Measurements from ENCODE around the gene CKLF.
"Not testable (repeated sequence)": the region's sequence is repeated elsewhere in the genome, so short reads cannot be mapped to it uniquely, and the experiment has no call there.

Gene CKLF

DNA sequence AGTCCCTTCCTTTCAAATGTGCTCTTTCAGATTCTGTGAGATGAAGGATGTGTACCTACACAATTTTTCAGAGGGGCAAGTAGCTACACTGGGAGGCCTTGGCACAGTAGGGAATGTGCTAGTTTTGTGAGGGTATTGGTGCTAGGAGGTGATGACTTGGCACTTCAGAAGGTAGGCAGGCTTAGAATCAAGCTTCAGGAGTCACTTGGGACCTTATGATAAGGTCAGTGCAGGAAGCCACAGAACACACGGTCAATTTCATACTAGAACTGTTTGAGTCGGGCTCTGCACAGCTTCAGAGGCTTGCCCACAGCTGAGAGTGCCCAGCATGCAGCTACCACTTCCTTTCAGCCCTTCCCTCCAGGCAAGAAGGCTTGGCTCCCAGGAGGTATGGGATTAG lies 20.0 kb downstream of the CKLF start:
- DNase-seq = no peak

- DNase-seq = no peak
Observed at GRCh38 chr16:66574081-66574480, 21.7 kb downstream of the CKLF start.

GRCh38 chr16:66574531-66574930 lies 22.2 kb downstream of the CKLF start:
- DNase-seq = no peak

DNA sequence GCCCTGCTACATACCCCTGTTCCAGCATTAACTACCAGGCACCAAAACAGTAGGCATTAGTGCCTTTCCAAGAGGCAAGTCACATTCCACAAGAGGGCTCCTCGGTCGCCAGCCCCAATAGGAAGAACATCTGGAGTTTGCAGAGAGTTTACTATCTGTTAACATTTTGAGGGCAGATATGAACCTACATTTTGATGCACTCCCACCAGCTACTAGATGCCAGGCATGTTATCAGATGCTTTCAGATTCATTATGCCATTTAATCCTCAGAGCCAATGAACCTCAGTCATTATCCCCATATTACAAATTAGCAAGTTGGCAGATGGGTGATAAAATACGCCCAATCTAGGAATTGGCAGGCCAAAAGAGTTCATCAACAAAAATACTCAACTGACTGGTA lies 22.7 kb downstream of the CKLF start:
- DNase-seq = no peak

- DNase-seq = no peak
Observed at GRCh38 chr16:66576296-66576695, 23.9 kb downstream of the CKLF start.

DNA sequence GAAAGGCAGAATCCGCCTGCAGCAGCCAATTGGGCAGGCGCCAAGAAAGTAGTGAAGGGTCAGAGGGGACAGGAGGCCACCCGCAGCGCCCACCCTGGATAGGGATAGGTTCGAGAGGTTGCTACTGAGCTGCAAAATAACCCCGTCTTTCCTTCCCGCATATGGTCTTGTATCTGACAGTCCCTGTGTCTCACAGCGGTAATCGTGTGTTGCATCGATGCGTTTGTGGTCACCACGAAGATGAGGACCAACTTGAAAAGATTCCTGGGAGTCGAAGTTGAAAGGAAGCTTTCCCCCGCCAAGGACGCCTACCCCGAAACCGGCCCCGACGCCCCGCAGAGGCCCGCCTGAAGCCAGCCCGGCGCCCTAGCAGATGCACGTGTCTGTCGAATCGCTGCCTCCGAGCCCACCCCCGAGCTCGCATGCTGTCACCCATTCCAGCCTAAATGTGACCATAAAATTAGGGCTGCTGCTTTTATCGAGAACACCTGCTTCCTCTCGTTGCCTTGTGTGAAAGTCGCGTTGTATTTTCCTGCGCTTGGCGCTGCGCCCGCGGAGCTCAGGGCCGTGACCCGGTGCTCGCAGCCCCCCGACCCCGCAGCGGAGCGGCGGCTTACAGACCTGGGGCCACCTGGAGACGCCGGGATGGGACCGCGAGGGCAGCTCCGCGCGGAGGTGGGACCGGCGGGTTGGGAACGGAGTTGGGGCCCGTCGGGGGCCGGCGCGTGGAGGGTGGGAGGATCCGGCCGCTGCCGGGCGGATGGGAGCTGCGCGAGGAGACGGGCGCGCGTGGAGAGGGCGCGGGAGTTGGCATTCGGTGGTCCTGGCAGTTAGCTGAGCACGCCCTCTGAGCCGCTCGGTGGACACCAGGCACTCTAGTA lies 26.5 kb downstream of the CKLF start, which contains the start of gene CMTM2:
Gene CMTM2, plus strand, starts transcription at position 813 of the 881 bp plus-strand sequence. CDS start 145 bp downstream, outside the sequence.
- no peak for DNase-seq

DNA sequence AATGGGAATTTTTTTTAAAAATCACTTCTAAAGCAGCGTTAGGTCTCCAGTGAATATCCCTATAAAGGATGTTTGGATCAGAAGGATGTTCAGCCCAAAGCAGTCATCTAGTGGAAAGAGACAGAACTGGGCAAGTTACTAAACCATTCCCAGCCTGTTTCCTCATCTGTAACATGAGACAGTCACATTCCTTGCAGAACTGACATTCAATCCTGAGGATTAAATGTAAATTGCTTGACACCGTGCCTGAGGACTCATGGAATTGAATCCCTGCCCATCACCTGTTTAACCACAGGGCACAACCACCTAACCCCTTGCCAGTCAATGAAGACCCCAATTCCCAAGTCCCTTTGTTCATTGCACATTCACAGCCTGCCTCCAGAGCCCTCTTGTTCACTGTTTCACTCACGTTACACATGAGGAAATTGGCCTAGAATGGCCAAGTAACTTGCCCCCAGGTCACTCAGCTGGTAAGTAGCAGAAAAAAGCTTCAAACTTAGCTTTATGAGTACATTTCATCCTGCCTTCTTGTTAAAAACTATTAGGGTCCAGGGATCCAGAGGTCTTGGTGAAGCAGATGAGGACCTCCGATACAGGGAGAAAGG lies 28.3 kb downstream of the CKLF start:
- DNase-seq = no peak

- DNase-seq = no peak
Observed at GRCh38 chr16:66581246-66581952, 29.0 kb downstream of the CKLF start.

- DNase-seq = no peak
Observed at GRCh38 chr16:66585481-66586239, 33.3 kb downstream of the CKLF start.

DNA sequence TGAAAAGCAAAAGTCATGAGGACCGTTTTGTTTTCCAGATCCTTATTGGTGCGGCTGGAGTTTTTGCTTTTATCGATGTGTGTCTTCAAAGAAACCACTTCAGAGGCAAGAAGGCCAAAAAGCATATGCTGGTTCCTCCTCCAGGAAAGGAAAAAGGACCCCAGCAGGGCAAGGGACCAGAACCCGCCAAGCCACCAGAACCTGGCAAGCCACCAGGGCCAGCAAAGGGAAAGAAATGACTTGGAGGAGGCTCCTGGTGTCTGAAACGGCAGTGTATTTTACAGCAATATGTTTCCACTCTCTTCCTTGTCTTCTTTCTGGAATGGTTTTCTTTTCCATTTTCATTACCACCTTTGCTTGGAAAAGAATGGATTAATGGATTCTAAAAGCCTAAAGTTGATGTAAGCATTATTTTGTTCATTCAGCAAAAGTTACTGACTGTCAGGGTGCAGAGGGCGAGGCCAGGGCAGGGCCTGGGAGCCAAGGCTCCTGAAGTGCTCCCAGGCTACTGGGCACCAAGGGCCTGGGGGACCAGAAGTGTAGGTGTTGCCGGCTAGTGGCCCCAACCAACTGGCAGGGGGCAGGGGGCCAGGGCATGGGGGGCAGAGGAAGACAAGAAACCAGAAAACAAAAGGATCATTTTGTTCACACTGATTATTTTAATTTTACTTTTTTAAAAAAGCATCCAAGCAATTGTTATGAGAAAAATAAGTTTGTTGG lies 35.7 kb downstream of the CKLF start:
- DNase-seq = no peak

DNA sequence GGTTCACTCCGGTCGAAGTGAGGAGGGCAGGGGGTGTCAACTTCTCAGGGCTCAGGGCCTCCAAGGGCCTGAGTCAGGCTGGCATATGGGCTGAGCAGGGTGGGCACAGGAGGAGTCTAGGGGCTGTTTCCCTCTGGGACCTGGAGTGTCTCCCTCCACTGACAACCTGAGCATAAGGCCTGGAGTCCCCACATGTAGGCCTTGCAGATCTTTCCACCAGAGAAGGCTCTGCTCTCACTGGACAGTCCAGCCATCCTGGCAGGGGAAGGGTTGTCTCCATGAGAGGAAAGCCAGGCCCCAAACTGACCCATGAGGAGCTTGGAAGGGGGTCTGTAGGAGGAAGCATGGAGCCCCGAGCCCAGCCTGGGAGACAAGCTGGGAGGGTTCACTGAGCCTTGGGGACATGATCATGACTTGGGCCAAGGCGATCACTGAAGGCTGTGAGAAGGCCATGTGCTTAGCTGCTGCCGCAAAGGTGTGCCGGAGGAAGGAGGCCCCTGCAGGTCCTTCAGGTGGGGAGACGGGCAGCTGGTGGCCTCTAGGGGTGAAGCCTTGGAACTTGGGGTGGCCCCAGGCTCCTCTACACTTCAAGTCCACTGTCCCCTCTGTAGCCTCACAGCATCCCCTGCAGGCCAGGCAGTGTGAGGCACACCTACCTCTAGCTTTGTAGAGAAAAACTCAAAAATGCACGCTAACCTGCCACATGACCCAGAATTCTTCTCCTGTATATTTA lies 36.8 kb downstream of the CKLF start:
- DNase-seq = peak; percentile 77

DNA sequence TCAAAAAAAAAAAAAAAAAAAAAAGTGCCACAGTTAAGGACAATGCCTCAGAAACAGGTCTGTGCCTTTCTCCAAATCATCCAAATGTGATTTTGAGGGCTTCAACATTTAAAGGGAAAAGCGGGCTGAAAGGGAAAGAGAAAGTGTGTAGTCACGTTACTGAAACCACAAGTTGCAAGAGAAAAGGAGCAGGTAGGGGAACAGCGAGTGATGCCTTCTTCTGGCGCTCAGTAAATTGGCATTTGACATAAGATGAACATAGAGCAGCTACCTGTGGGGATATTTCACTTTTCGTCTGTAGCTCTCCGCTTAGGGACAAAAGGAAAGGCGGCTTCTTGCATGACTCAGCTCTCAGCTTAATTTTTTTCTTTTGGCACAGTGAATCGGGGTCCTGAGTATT lies 37.9 kb downstream of the CKLF start:
- DNase-seq = no peak

DNA sequence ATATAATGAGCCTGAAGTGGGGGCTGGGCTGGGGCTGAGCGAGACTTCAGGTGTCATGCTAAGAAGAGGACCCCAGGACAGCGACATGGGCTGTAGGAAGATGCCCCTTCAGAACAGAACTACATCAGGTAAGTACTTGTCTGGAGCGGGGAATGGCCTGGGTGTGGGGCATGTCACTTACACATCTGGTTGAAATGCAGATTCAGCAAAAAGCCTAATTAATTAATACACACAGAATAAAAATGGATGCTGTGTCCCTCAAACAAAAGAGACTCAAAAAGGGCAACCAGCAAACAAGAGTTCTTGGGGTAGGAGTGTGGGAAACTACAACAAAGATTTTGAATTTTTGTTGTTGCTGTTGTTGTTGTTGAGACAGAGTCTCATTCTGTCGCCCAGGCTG lies 38.6 kb downstream of the CKLF start:
- DNase-seq = no peak

DNA sequence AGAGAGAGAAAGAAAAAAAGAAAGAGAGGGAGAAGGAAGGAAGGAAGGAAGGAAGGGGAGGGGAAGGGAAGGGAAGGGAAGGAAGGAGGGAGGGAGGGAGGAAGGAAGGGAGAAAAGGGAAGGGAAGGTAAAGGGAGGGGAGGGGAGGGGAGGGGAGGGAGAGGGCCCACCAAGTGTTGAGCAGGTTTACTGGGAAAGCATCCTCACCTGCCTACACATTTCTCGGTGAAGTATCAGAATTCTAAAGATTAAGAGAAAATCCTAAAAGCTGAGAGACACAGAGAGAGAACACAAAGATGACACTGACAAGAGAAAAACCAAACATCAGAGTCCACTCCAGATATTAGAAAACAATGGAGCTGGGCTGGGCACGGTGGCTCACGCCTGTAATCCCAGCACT lies 39.9 kb downstream of the CKLF start:
- no peak for DNase-seq

GRCh38 chr16:66592814-66593213 lies 40.4 kb downstream of the CKLF start:
- no peak for DNase-seq

- DNase-seq = no peak
Observed at GRCh38 chr16:66594739-66595138, 42.4 kb downstream of the CKLF start.

DNA sequence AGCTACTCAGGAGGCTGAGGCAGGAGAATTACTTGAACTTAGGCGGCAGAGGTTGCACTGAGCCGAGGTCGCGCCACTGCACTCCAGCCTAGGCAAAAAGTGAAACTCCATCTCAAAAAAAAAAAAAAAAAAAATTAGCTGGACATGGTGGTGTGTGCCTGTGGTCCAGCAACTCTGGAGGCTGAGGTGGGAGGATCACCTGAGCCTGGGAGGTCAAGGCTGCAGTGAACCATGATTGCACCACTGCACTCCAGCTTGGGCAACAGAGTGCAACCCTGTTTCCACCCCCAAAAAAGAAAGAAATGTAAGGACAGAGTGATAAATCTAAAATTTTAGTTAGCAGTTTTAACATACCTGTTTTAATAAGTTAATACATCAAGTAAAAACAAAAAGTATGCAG lies 44.2 kb downstream of the CKLF start:
- DNase-seq = not testable (repeated sequence)

DNA sequence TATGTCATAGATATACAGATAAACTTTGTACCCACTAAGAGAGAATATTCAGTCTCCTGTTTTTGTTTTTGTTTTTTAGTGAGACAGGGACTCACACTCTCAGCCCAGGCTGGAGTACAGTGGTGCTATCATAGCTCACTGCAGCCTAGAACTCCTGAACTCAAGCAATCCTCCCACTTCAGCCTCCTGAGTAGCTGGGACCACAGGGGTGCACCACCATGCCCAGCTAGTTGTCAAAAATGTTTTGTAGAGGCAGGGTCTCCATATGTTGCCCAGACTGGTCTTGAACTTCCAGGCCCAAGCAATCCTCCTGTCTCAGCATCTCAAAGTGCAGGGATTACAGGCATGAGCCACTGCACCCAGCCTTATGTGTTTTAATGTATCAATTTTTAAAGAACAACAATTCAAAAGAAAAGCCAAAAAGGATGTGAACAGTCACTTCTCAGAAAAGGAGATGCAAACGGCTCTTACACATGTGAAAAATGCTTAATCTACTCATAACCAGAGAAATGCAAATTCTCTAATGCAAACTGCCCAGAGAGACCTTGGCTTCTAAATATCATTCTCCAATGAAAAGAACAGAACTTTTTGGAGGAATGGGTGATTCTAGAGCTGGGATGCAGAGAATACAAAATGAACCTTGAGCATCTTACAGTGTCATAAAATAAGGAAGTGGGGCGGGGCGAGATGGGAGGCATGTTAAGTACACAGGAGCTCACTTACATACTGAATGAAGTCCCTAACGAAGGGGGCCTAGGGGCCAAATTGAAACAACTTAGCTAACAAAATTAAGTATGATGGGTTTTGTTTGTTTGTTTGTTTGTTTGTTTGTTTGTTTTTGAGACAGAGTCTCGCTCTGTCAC lies 44.8 kb downstream of the CKLF start:
- DNase-seq = no peak

GRCh38 chr16:66598111-66598510 lies 45.7 kb downstream of the CKLF start:
- no peak for DNase-seq

DNA sequence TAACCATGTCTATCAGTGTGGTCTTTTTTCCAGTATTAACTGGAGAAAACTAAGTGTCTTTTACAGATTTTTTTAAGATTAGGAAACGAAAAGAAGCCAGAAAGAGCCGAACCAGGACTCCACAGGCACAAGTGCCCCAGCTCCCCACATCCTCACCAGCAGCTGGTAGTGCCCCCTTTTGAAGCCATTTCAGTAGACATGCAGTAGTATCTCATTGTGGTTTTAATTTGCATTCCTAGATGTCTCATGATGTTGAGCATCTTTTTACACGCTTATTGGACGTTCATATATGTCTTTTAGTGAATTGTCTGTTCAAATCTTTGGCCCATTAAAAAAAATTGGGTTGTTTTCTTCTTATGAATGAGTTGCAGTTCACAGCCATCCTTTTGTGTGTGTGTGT lies 47.4 kb downstream of the CKLF start:
- DNase-seq = no peak

- DNase-seq = no peak
Observed at GRCh38 chr16:66600477-66600876, 48.1 kb downstream of the CKLF start.
